Endothelial cell of umbilical vein (primary cell): Measurements from ENCODE around the gene DPM2.

Experiments
- EZH2 ChIP-seq: IDR thresholded peaks from 2 replicates; pipeline ENCODE4 v1.6.1; 2012; ENCODE audit warnings: borderline replicate concordance, low read depth, mild to moderate bottlenecking, moderate library complexity, low read length, inconsistent platforms; ENCODE audit not compliant: severe bottlenecking
- FOS ChIP-seq: IDR thresholded peaks from 2 replicates; pipeline ENCODE4 v1.6.1; 2011; ENCODE audit warnings: mild to moderate bottlenecking, low read length, moderate library complexity, borderline replicate concordance; ENCODE audit not compliant: insufficient read depth
- GATA2 ChIP-seq: IDR thresholded peaks from 2 replicates; pipeline ENCODE4 v1.7.0; 2011; ENCODE audit warnings: low read depth, mild to moderate bottlenecking, moderate library complexity, mixed read lengths, low read length; ENCODE audit not compliant: insufficient read length, insufficient read depth
- JUN ChIP-seq: IDR thresholded peaks from 2 replicates; pipeline ENCODE4 v1.6.1; 2011; ENCODE audit warnings: borderline replicate concordance, low read depth; ENCODE audit not compliant: insufficient read length, insufficient read depth
- MYC ChIP-seq: IDR thresholded peaks from one replicate; pipeline ENCODE4 v1.6.1; 2011; ENCODE audit warnings: mild to moderate bottlenecking, low read depth, low read length
- POLR2A ChIP-seq: IDR thresholded peaks from 2 replicates; pipeline ENCODE4 v1.6.1; 2012; ENCODE audit warnings: low read depth, mild to moderate bottlenecking, control low read depth, low read length
- POLR2AphosphoS5 ChIP-seq: IDR thresholded peaks from 2 replicates; pipeline ENCODE4 v1.6.1; 2012; ENCODE audit warnings: low read depth, mild to moderate bottlenecking, control low read depth, low read length, moderate library complexity; ENCODE audit not compliant: insufficient read depth
- TF ChIP-seq, protein P1 (sequence below), 2 donors: IDR thresholded peaks; 1 replicate in 1 of 2; 2 replicates in 1 of 2; pipeline ENCODE4 v1.5.1; 2011; ENCODE audit warnings: low read length in 2 of 2, mild to moderate bottlenecking in 2 of 2, moderate library complexity in 2 of 2, control low read depth in 1 of 2, inconsistent platforms in 1 of 2, low read depth in 1 of 2; ENCODE audit not compliant: insufficient read depth in 1 of 2; ENCODE audit errors: extremely low read depth in 1 of 2
- TF ChIP-seq, protein P2 (sequence below): IDR thresholded peaks from 2 replicates; pipeline ENCODE4 v1.6.1; 2011; ENCODE audit not compliant: insufficient read depth, insufficient read length

DNA sequence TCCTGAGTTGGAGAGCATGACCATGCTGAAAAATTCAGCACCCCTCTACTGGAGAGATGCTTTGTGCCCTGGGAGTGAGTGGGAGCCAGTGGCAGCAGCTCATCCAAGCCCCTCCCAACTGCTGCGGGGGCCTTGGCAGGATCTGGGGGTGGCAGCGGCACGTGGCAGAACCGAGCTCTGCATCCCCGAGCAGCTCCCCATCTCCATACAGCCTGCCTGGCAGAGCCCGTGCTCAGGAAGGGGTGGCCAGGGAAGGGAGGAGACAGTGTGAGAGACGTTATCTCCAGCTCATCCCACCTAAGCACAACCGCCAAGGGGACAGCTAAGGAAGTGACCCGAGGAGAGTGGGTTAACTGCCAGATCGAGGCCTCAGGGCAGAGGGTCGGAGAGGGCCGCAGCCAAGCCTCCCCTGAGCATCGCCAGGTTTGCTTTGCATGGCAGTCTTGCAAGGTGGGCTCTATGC is 17.2 kb upstream of the DPM2 start:
- TF ChIP-seq, protein P1, sequence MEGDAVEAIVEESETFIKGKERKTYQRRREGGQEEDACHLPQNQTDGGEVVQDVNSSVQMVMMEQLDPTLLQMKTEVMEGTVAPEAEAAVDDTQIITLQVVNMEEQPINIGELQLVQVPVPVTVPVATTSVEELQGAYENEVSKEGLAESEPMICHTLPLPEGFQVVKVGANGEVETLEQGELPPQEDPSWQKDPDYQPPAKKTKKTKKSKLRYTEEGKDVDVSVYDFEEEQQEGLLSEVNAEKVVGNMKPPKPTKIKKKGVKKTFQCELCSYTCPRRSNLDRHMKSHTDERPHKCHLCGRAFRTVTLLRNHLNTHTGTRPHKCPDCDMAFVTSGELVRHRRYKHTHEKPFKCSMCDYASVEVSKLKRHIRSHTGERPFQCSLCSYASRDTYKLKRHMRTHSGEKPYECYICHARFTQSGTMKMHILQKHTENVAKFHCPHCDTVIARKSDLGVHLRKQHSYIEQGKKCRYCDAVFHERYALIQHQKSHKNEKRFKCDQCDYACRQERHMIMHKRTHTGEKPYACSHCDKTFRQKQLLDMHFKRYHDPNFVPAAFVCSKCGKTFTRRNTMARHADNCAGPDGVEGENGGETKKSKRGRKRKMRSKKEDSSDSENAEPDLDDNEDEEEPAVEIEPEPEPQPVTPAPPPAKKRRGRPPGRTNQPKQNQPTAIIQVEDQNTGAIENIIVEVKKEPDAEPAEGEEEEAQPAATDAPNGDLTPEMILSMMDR (IDR thresholded peaks at IDR 0.05; ENCODE audit: extremely low read depth in 1 of 2, insufficient read depth in 1 of 2, low read depth in 1 of 2, low read length in 2 of 2): no peak
- no peak for TF ChIP-seq EZH2
- TF ChIP-seq, protein P2, sequence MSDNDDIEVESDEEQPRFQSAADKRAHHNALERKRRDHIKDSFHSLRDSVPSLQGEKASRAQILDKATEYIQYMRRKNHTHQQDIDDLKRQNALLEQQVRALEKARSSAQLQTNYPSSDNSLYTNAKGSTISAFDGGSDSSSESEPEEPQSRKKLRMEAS: no peak
- no peak for TF ChIP-seq POLR2A
- TF ChIP-seq JUN: no peak
- TF ChIP-seq FOS: no peak
- TF ChIP-seq MYC: no peak
- no peak for TF ChIP-seq POLR2AphosphoS5
- no peak for TF ChIP-seq GATA2
